HEK293 (cell line): ENCODE results near the gene TDRD1.

Experiments used
- REPIN1 ChIP-seq: fragments of 450-650 bp; formaldehyde crosslinking; IDR thresholded peaks from 2 replicates; pipeline ENCODE4 v1.5.1; 2017; ENCODE audit warnings: missing biosample characterization, missing genetic modification characterization, low read depth
- REST ChIP-seq: fragments of 450-650 bp; formaldehyde crosslinking; IDR thresholded peaks from 2 replicates; pipeline ENCODE4 v1.5.1; 2016; ENCODE audit warnings: missing biosample characterization, missing genetic modification characterization
- YY1 ChIP-seq: fragments of 450-650 bp; formaldehyde crosslinking; IDR thresholded peaks from 2 replicates; pipeline ENCODE4 v1.5.1; 2018; ENCODE audit warnings: missing biosample characterization, missing genetic modification characterization
- ZBTB49 ChIP-seq: fragments of 450-650 bp; formaldehyde crosslinking; IDR thresholded peaks from 2 replicates; pipeline ENCODE4 v1.5.1; 2016; ENCODE audit warnings: missing biosample characterization, missing genetic modification characterization, low read depth
- ZBTB8A ChIP-seq: fragments of 450-650 bp; formaldehyde crosslinking; IDR thresholded peaks from 2 replicates; pipeline ENCODE4 v1.5.1; 2016; ENCODE audit warnings: missing biosample characterization, missing genetic modification characterization
- ZFP41 ChIP-seq: fragments of 450-650 bp; formaldehyde crosslinking; IDR thresholded peaks from 2 replicates; pipeline ENCODE4 v1.5.1; 2016; ENCODE audit warnings: missing biosample characterization, missing genetic modification characterization, borderline replicate concordance
- ZNF133 ChIP-seq: fragments of 450-650 bp; formaldehyde crosslinking; IDR thresholded peaks from 2 replicates; pipeline ENCODE4 v1.5.1; 2016; ENCODE audit warnings: missing biosample characterization, missing genetic modification characterization
- ZNF211 ChIP-seq: fragments of 450-650 bp; formaldehyde crosslinking; IDR thresholded peaks from 2 replicates; pipeline ENCODE4 v1.5.1; 2016; ENCODE audit warnings: low read depth, missing biosample characterization, missing genetic modification characterization
- ZNF214 ChIP-seq: fragments of 450-650 bp; formaldehyde crosslinking; IDR thresholded peaks from 2 replicates; pipeline ENCODE4 v1.5.1; 2017; ENCODE audit warnings: missing biosample characterization, mild to moderate bottlenecking, missing genetic modification characterization, borderline replicate concordance
- ZNF274 ChIP-seq, 2 experiments: fragments of 200-500 bp in 1 of 2; fragments of 450-650 bp in 1 of 2; sonication (Bioruptor generic) in 1 of 2; formaldehyde crosslinking in 1 of 2; IDR thresholded peaks; 2 replicates each; pipeline versions ENCODE4 v1.5.1 to v1.6.1; 2014 to 2016; ENCODE audit warnings: borderline replicate concordance in 1 of 2, inconsistent platforms in 1 of 2, low read length in 1 of 2, missing biosample characterization in 1 of 2, missing genetic modification characterization in 1 of 2
- ZNF501 ChIP-seq: fragments of 450-650 bp; formaldehyde crosslinking; IDR thresholded peaks from 2 replicates; pipeline ENCODE4 v1.5.1; 2016; ENCODE audit warnings: missing biosample characterization, missing genetic modification characterization
- ZNF701 ChIP-seq: fragments of 450-650 bp; formaldehyde crosslinking; IDR thresholded peaks from 2 replicates; pipeline ENCODE4 v1.5.1; 2016; ENCODE audit warnings: missing biosample characterization, missing genetic modification characterization
- TF ChIP-seq, protein P1 (sequence below): fragments of 450-650 bp; formaldehyde crosslinking; IDR thresholded peaks from 2 replicates; pipeline ENCODE4 v1.5.1; 2016; ENCODE audit warnings: missing biosample characterization, missing genetic modification characterization

- TF ChIP-seq ZNF133 (tag by site-specific recombination) (no peak), ZNF274 (IDR thresholded peaks at IDR 0.05; ENCODE audit: low read length) (no peak), ZNF274 (tag by site-specific recombination; IDR thresholded peaks at IDR 0.05; ENCODE audit: borderline replicate concordance) (no peak), REPIN1 (tag by site-specific recombination) (no peak), ZFP41 (tag by site-specific recombination) (no peak), ZNF701 (tag by site-specific recombination) (no peak), ZBTB49 (tag by site-specific recombination) (no peak), ZNF211 (no peak), REST (tag by site-specific recombination) (no peak), YY1 (no peak), ZNF214 (tag by site-specific recombination) (no peak), ZBTB8A (tag by site-specific recombination) (no peak), ZNF501 (tag by site-specific recombination) (no peak)
- TF ChIP-seq, protein P1, sequence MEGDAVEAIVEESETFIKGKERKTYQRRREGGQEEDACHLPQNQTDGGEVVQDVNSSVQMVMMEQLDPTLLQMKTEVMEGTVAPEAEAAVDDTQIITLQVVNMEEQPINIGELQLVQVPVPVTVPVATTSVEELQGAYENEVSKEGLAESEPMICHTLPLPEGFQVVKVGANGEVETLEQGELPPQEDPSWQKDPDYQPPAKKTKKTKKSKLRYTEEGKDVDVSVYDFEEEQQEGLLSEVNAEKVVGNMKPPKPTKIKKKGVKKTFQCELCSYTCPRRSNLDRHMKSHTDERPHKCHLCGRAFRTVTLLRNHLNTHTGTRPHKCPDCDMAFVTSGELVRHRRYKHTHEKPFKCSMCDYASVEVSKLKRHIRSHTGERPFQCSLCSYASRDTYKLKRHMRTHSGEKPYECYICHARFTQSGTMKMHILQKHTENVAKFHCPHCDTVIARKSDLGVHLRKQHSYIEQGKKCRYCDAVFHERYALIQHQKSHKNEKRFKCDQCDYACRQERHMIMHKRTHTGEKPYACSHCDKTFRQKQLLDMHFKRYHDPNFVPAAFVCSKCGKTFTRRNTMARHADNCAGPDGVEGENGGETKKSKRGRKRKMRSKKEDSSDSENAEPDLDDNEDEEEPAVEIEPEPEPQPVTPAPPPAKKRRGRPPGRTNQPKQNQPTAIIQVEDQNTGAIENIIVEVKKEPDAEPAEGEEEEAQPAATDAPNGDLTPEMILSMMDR (tag by site-specific recombination): no peak
Measured at GRCh38 chr10:114135476-114135875, 43.7 kb upstream of the TDRD1 start.
